ENCODE data around the gene KCNH1. TPM values are rescaled to one million over a fixed set of nuclear protein-coding genes. Genes with fewer than 3 reads are reported as not detected.

KCNH1 gene
- total and polyA plus RNA-seq, 9 of the 15 experiments (the other 6 are each of a cell fraction or from before 2014, with no cell fraction given), result not detected

DNA sequence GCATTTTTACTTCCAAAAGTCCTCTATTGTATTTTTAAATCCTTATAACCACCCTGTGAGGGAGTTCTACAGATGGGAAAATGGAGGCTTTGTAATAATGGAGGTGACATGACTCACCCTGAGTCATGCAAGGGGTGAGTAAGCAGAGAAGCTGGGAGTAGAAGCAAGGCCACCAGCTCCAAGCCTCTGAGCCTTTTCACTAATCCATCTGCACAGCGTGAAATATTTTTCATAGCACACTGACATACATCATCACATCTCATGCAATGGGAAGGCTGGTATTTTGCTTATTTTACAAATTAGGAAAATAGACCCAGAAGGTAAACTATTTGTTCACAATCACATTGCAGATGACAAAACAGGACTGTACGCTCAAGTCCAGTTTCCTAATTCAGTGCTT is 96.9 kb downstream of the KCNH1 start (continued):
- TF ChIP-seq, protein P1, sequence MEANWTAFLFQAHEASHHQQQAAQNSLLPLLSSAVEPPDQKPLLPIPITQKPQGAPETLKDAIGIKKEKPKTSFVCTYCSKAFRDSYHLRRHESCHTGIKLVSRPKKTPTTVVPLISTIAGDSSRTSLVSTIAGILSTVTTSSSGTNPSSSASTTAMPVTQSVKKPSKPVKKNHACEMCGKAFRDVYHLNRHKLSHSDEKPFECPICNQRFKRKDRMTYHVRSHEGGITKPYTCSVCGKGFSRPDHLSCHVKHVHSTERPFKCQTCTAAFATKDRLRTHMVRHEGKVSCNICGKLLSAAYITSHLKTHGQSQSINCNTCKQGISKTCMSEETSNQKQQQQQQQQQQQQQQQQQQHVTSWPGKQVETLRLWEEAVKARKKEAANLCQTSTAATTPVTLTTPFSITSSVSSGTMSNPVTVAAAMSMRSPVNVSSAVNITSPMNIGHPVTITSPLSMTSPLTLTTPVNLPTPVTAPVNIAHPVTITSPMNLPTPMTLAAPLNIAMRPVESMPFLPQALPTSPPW (CRISPR knock-in tag; IDR thresholded peaks at IDR 0.05), result 0 out of 2 replicates have a peak, but pooled peaks have one; percentile 12
- TF ChIP-seq, protein P2, sequence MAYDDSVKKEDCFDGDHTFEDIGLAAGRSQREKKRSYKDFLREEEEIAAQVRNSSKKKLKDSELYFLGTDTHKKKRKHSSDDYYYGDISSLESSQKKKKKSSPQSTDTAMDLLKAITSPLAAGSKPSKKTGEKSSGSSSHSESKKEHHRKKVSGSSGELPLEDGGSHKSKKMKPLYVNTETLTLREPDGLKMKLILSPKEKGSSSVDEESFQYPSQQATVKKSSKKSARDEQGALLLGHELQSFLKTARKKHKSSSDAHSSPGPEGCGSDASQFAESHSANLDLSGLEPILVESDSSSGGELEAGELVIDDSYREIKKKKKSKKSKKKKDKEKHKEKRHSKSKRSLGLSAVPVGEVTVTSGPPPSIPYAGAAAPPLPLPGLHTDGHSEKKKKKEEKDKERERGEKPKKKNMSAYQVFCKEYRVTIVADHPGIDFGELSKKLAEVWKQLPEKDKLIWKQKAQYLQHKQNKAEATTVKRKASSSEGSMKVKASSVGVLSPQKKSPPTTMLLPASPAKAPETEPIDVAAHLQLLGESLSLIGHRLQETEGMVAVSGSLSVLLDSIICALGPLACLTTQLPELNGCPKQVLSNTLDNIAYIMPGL (CRISPR knock-in tag; IDR thresholded peaks at IDR 0.05), result no peak
- TF ChIP-seq YY1 (IDR thresholded peaks at IDR 0.05; ENCODE audit: borderline replicate concordance in 1 of 3, control insufficient read depth in 1 of 3, extremely low read depth in 1 of 3, insufficient read depth in 3 of 3, insufficient read length in 1 of 3, insufficient replicate concordance in 2 of 3, low read depth in 1 of 3, low read length in 2 of 3), result peak in 1 of 3 experiments; percentile 52
- no peak for TF ChIP-seq ILK (tag; IDR thresholded peaks at IDR 0.05; ENCODE audit: borderline replicate concordance, low read depth)
- TF ChIP-seq, protein P3, sequence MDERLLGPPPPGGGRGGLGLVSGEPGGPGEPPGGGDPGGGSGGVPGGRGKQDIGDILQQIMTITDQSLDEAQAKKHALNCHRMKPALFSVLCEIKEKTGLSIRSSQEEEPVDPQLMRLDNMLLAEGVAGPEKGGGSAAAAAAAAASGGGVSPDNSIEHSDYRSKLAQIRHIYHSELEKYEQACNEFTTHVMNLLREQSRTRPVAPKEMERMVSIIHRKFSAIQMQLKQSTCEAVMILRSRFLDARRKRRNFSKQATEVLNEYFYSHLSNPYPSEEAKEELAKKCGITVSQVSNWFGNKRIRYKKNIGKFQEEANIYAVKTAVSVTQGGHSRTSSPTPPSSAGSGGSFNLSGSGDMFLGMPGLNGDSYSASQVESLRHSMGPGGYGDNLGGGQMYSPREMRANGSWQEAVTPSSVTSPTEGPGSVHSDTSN (CRISPR knock-in tag; IDR thresholded peaks at IDR 0.05; ENCODE audit: low read depth), result no peak
- TF ChIP-seq, protein P3 (tag; conservative IDR thresholded peaks at IDR 0.05; ENCODE audit: low read depth), result no peak
- no peak for TF ChIP-seq ETV6 (IDR thresholded peaks at IDR 0.05; ENCODE audit: borderline replicate concordance in 1 of 2, low read depth in 2 of 2, low read length in 1 of 2)
- TF ChIP-seq ETV6 (CRISPR knock-in tag; IDR thresholded peaks at IDR 0.05; ENCODE audit: borderline replicate concordance), result no peak
- TF ChIP-seq ZNF57 (CRISPR knock-in tag; IDR thresholded peaks at IDR 0.05), result no peak
- no peak for TF ChIP-seq SAFB (IDR thresholded peaks at IDR 0.05; ENCODE audit: borderline replicate concordance, low read depth, low read length)
- no peak for TF ChIP-seq RB1 (IDR thresholded peaks at IDR 0.05; ENCODE audit: low read depth)
- no peak for TF ChIP-seq KLF10 (CRISPR knock-in tag; IDR thresholded peaks at IDR 0.05)
- TF ChIP-seq, protein P4, sequence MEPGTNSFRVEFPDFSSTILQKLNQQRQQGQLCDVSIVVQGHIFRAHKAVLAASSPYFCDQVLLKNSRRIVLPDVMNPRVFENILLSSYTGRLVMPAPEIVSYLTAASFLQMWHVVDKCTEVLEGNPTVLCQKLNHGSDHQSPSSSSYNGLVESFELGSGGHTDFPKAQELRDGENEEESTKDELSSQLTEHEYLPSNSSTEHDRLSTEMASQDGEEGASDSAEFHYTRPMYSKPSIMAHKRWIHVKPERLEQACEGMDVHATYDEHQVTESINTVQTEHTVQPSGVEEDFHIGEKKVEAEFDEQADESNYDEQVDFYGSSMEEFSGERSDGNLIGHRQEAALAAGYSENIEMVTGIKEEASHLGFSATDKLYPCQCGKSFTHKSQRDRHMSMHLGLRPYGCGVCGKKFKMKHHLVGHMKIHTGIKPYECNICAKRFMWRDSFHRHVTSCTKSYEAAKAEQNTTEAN (CRISPR knock-in tag; IDR thresholded peaks at IDR 0.05), result no peak
- peak; percentile 64 for TF ChIP-seq DPF2 (IDR thresholded peaks at IDR 0.05)
- no peak for TF ChIP-seq PTRF (tag; IDR thresholded peaks at IDR 0.05)
- TF ChIP-seq ZNF239 (CRISPR knock-in tag; IDR thresholded peaks at IDR 0.05), result no peak
- no peak for TF ChIP-seq NR2F6 (CRISPR knock-in tag; IDR thresholded peaks at IDR 0.05)
- no peak for TF ChIP-seq CREB3 (tag; conservative IDR thresholded peaks at IDR 0.05; ENCODE audit: low read depth)
- TF ChIP-seq MBD2 (IDR thresholded peaks at IDR 0.05; ENCODE audit: borderline replicate concordance, low read depth), result no peak
